ENCODE measurements around the gene MYADML2.

The MYADML2 gene

GRCh38 chr17:81898029-81898866 is 48.8 kb downstream of the MYADML2 start:
- TF ChIP-seq TSHZ2 (CRISPR knock-in tag; IDR thresholded peaks at IDR 0.05) (no peak), PPARA (CRISPR knock-in tag; IDR thresholded peaks at IDR 0.05; ENCODE audit: borderline replicate concordance) (no peak), SNAI2 (CRISPR knock-in tag; IDR thresholded peaks at IDR 0.05) (no peak), TCF4 (CRISPR knock-in tag; IDR thresholded peaks at IDR 0.05; ENCODE audit: borderline replicate concordance) (no peak), ISL1 (CRISPR knock-in tag; IDR thresholded peaks at IDR 0.05) (no peak), CSDC2 (CRISPR knock-in tag; IDR thresholded peaks at IDR 0.05) (no peak), POU6F1 (CRISPR knock-in tag; IDR thresholded peaks at IDR 0.05; ENCODE audit: borderline replicate concordance, low read depth) (no peak), ZFP30 (CRISPR knock-in tag; IDR thresholded peaks at IDR 0.05) (no peak), GLIS3 (CRISPR knock-in tag; IDR thresholded peaks at IDR 0.05) (no peak)
- ATAC-seq: peak; percentile 53

- no peak for TF ChIP-seq PPARA (CRISPR knock-in tag; IDR thresholded peaks at IDR 0.05; ENCODE audit: borderline replicate concordance)
- no peak for TF ChIP-seq CREB5 (CRISPR knock-in tag; IDR thresholded peaks at IDR 0.05; ENCODE audit: low read depth)
- TF ChIP-seq ZFP3 (CRISPR knock-in tag; IDR thresholded peaks at IDR 0.05): no peak
- TF ChIP-seq GLIS3 (CRISPR knock-in tag; IDR thresholded peaks at IDR 0.05): no peak
- no peak for TF ChIP-seq POU6F1 (CRISPR knock-in tag; IDR thresholded peaks at IDR 0.05; ENCODE audit: borderline replicate concordance, low read depth)
- no peak for TF ChIP-seq ISL1 (CRISPR knock-in tag; IDR thresholded peaks at IDR 0.05)
- TF ChIP-seq SNAI2 (CRISPR knock-in tag; IDR thresholded peaks at IDR 0.05): no peak
- TF ChIP-seq ZNF70 (CRISPR knock-in tag; IDR thresholded peaks at IDR 0.05): no peak
- TF ChIP-seq PATZ1 (CRISPR knock-in tag; IDR thresholded peaks at IDR 0.05; ENCODE audit: borderline replicate concordance): no peak
- TF ChIP-seq OSR1 (CRISPR knock-in tag; IDR thresholded peaks at IDR 0.05): no peak
- no peak for TF ChIP-seq TOX (CRISPR knock-in tag; IDR thresholded peaks at IDR 0.05; ENCODE audit: borderline replicate concordance)
- TF ChIP-seq CSRNP3 (CRISPR knock-in tag; IDR thresholded peaks at IDR 0.05): no peak
- no peak for TF ChIP-seq ZNF565 (CRISPR knock-in tag; conservative IDR thresholded peaks at IDR 0.05; ENCODE audit: low read depth)
- ATAC-seq: no peak
Measured at GRCh38 chr17:81895400-81895799, 51.6 kb downstream of the MYADML2 start.

GRCh38 chr17:81891303-81891552 is 55.8 kb downstream of the MYADML2 start:
- TF ChIP-seq TOX (CRISPR knock-in tag; IDR thresholded peaks at IDR 0.05; ENCODE audit: borderline replicate concordance) (no peak), CSRNP3 (CRISPR knock-in tag; IDR thresholded peaks at IDR 0.05) (no peak), ZC3H10 (CRISPR knock-in tag; IDR thresholded peaks at IDR 0.05) (no peak), OSR1 (CRISPR knock-in tag; IDR thresholded peaks at IDR 0.05) (no peak), RARB (CRISPR knock-in tag; IDR thresholded peaks at IDR 0.05) (no peak), CREB5 (CRISPR knock-in tag; IDR thresholded peaks at IDR 0.05; ENCODE audit: low read depth) (no peak)
- no peak for ATAC-seq

All from SK-N-SH treated with all-trans-retinoic acid at 6 μM for 48 hours (cell line).